Measurements from ENCODE around the gene PCDHGC4.

PCDHGC4 gene

GRCh38 chr5:141489841-141490240 lies 5.0 kb downstream of the PCDHGC4 start:
- in situ Hi-C loops (cut with MboI; ENCODE audit: low sequenced_read_pairs), result no loop called here

- in situ Hi-C loops (cut with MboI; ENCODE audit: low sequenced_read_pairs), result no loop called here
Observed at GRCh38 chr5:141490271-141490670, 5.4 kb downstream of the PCDHGC4 start.

GRCh38 chr5:141490771-141491170 lies 5.9 kb downstream of the PCDHGC4 start:
- in situ Hi-C loops (cut with MboI; ENCODE audit: low sequenced_read_pairs), result no loop called here

- in situ Hi-C loops (cut with MboI; ENCODE audit: low sequenced_read_pairs), result no loop called here
Observed at GRCh38 chr5:141491323-141492167, 6.7 kb downstream of the PCDHGC4 start.

GRCh38 chr5:141492168-141492885 lies 7.5 kb downstream of the PCDHGC4 start:
- in situ Hi-C loops (cut with MboI; ENCODE audit: low sequenced_read_pairs), result no loop called here

- in situ Hi-C loops (cut with MboI; ENCODE audit: low sequenced_read_pairs), result no loop called here
Observed at GRCh38 chr5:141493500-141494422, 8.9 kb downstream of the PCDHGC4 start.

GRCh38 chr5:141494761-141495452 lies 10.1 kb downstream of the PCDHGC4 start:
- in situ Hi-C loops (cut with MboI; ENCODE audit: low sequenced_read_pairs), result no loop called here

GRCh38 chr5:141495453-141495811 lies 10.6 kb downstream of the PCDHGC4 start:
- in situ Hi-C loops (cut with MboI; ENCODE audit: low sequenced_read_pairs), result no loop called here

- in situ Hi-C loops (cut with MboI; ENCODE audit: low sequenced_read_pairs), result no loop called here
Observed at GRCh38 chr5:141496038-141496437, 11.2 kb downstream of the PCDHGC4 start.

- in situ Hi-C loops (cut with MboI; ENCODE audit: low sequenced_read_pairs), result no loop called here
Observed at GRCh38 chr5:141501761-141502160, 16.9 kb downstream of the PCDHGC4 start.

- in situ Hi-C loops (cut with MboI; ENCODE audit: low sequenced_read_pairs), result no loop called here
Observed at GRCh38 chr5:141503681-141504080, 18.9 kb downstream of the PCDHGC4 start.

GRCh38 chr5:141504216-141504615 lies 19.4 kb downstream of the PCDHGC4 start:
- in situ Hi-C loops (cut with MboI; ENCODE audit: low sequenced_read_pairs), result no loop called here

- in situ Hi-C loops (cut with MboI; ENCODE audit: low sequenced_read_pairs), result no loop called here
Observed at GRCh38 chr5:141506381-141507155, 21.7 kb downstream of the PCDHGC4 start.

GRCh38 chr5:141507387-141508091 lies 22.7 kb downstream of the PCDHGC4 start:
- in situ Hi-C loops (cut with MboI; ENCODE audit: low sequenced_read_pairs), result no loop called here

- in situ Hi-C loops (cut with MboI; ENCODE audit: low sequenced_read_pairs), result no loop called here
Observed at GRCh38 chr5:141508440-141508797, 23.6 kb downstream of the PCDHGC4 start.

GRCh38 chr5:141508798-141509611 lies 24.2 kb downstream of the PCDHGC4 start:
- in situ Hi-C loops (cut with MboI; ENCODE audit: low sequenced_read_pairs), result no loop called here

GRCh38 chr5:141510160-141510559 lies 25.3 kb downstream of the PCDHGC4 start:
- in situ Hi-C loops (cut with MboI; ENCODE audit: low sequenced_read_pairs), result no loop called here

GRCh38 chr5:141510850-141511601 lies 26.2 kb downstream of the PCDHGC4 start:
- in situ Hi-C loops (cut with MboI; ENCODE audit: low sequenced_read_pairs), result no loop called here
